HepG2 (cell line): Measurements from ENCODE around the gene CHRNB1. TPM values are rescaled to one million over a fixed set of nuclear protein-coding genes. Genes with fewer than 3 reads are reported as not detected.
A peak's percentile ranks its signal among the peaks of the same experiment; 100 is the strongest.

Source experiments
- ATF7 ChIP-seq, 2 experiments: fragments of 450-650 bp in 1 of 2; sonication (generic) in 1 of 2; formaldehyde crosslinking in 1 of 2; IDR thresholded peaks; 2 replicates each; pipeline versions ENCODE4 v1.4.0 to v1.6.1; 2016 to 2020; ENCODE audit warnings: antibody characterized with exemption in 1 of 2, mild to moderate bottlenecking in 1 of 2, missing genetic modification reagents in 1 of 2
- ELF3 ChIP-seq: IDR thresholded peaks from 2 replicates; pipeline ENCODE4 v1.6.1; 2016; ENCODE audit warnings: missing genetic modification reagents, missing compliant biosample characterization
- FOXA3 ChIP-seq: IDR thresholded peaks from 2 replicates; pipeline ENCODE4 v1.6.1; 2016; ENCODE audit warnings: missing genetic modification reagents, missing compliant biosample characterization
- GATAD2A ChIP-seq: IDR thresholded peaks from 2 replicates; pipeline ENCODE4 v1.6.1; 2016
- HDAC1 ChIP-seq: sonication (generic); formaldehyde crosslinking; IDR thresholded peaks from 2 replicates; pipeline ENCODE4 v1.5.1; 2020; ENCODE audit warnings: mild to moderate bottlenecking, missing genetic modification reagents
- MTA1 ChIP-seq: sonication (generic); formaldehyde crosslinking; IDR thresholded peaks from 2 replicates; pipeline ENCODE4 v1.4.0; 2020; ENCODE audit warnings: missing genetic modification reagents, mild to moderate bottlenecking, borderline replicate concordance
- NFIC ChIP-seq: IDR thresholded peaks from 2 replicates; pipeline ENCODE4 v1.6.1; 2012; ENCODE audit warnings: mild to moderate bottlenecking, low read length, inconsistent platforms
- NFRKB ChIP-seq: fragments of 450-650 bp; IDR thresholded peaks from 2 replicates; pipeline ENCODE4 v1.6.1; 2017
- PAX8 ChIP-seq: sonication (generic); formaldehyde crosslinking; IDR thresholded peaks from 2 replicates; pipeline ENCODE4 v1.8.0; 2022; ENCODE audit warnings: mild to moderate bottlenecking, missing genetic modification reagents, borderline replicate concordance
- PCBP1 ChIP-seq: fragments of 200-400 bp; formaldehyde crosslinking; IDR thresholded peaks from 2 replicates; pipeline ENCODE4 v1.6.1; 2017; ENCODE audit warnings: mild to moderate bottlenecking, low read depth, low read length, borderline replicate concordance
- POGZ ChIP-seq: sonication (generic); formaldehyde crosslinking; IDR thresholded peaks from 2 replicates; pipeline ENCODE4 v1.4.0; 2020; ENCODE audit warnings: mild to moderate bottlenecking, missing genetic modification reagents
- PTBP1 ChIP-seq: fragments of 200-400 bp; formaldehyde crosslinking; IDR thresholded peaks from 2 replicates; pipeline ENCODE4 v1.6.1; 2018; ENCODE audit warnings: low read length, low read depth; ENCODE audit not compliant: poor library complexity, severe bottlenecking
- RARA ChIP-seq: IDR thresholded peaks from 2 replicates; pipeline ENCODE4 v1.6.1; 2016; ENCODE audit warnings: missing genetic modification reagents, missing compliant biosample characterization
- REPIN1 ChIP-seq: sonication (generic); formaldehyde crosslinking; IDR thresholded peaks from 2 replicates; pipeline ENCODE4 v1.8.0; 2022; ENCODE audit warnings: missing genetic modification reagents, low read depth, mild to moderate bottlenecking, borderline replicate concordance
- SAFB2 ChIP-seq: sonication (generic); formaldehyde crosslinking; IDR thresholded peaks from 2 replicates; pipeline ENCODE4 v1.5.1; 2020; ENCODE audit warnings: missing genetic modification reagents, low read depth, mild to moderate bottlenecking, borderline replicate concordance
- TCF7 ChIP-seq: sonication (generic); IDR thresholded peaks from 2 replicates; pipeline ENCODE4 v1.6.1; 2016; ENCODE audit warnings: antibody characterized with exemption, low read depth
- TEAD3 ChIP-seq: optimal IDR thresholded peaks from 2 replicates; pipeline ENCODE3; 2016; ENCODE audit warnings: borderline replicate concordance
- ZBTB44 ChIP-seq: sonication (generic); formaldehyde crosslinking; IDR thresholded peaks from 2 replicates; pipeline ENCODE4 v1.4.0; 2020; ENCODE audit warnings: missing genetic modification reagents
- ZNF143 ChIP-seq: sonication (generic); formaldehyde crosslinking; IDR thresholded peaks from 2 replicates; pipeline ENCODE4 v1.4.0; 2020; ENCODE audit warnings: missing genetic modification reagents
- ZNF562 ChIP-seq: sonication (generic); formaldehyde crosslinking; IDR thresholded peaks from 2 replicates; pipeline ENCODE4 v1.8.0; 2022; ENCODE audit warnings: missing genetic modification reagents, borderline replicate concordance
- polyA plus RNA-seq, 8 experiments: library from polyadenylated mRNA; depleted of rRNA in 3 of 8; stranded (reverse) in 7 of 8; unstranded in 1 of 8; fragments of >200 nt; fragmentation: Illumina TruSeq in 4 of 8; extraction: Trizol in 4 of 8; gene quantifications; 2 replicates each; pipeline versions ENCODE4 v1.2.1 to v1.2.3, GENCODE V29; 2011 to 2016; ENCODE audit warnings: low read depth in 4 of 8, missing spikeins in 1 of 8, mixed read lengths in 1 of 8; ENCODE audit not compliant: insufficient read depth in 1 of 8
- total RNA-seq, 5 experiments: library from RNA; depleted of rRNA; stranded (reverse); fragments of >200 nt; fragmentation: Illumina TruSeq; extraction: Trizol; gene quantifications; 2 replicates each; pipeline ENCODE4 v1.2.3, GENCODE V29; 2016; ENCODE audit warnings: low read depth in 1 of 5
- TF ChIP-seq, protein P1 (sequence below): sonication (generic); formaldehyde crosslinking; IDR thresholded peaks from 2 replicates; pipeline ENCODE4 v1.9.0; 2021; ENCODE audit warnings: missing genetic modification reagents, borderline replicate concordance
- TF ChIP-seq, protein P2 (sequence below): conservative IDR thresholded peaks from 2 replicates; pipeline ENCODE4 v1.6.1; 2018; ENCODE audit warnings: missing genetic modification reagents
- TF ChIP-seq, protein P3 (sequence below): sonication (generic); formaldehyde crosslinking; IDR thresholded peaks from 2 replicates; pipeline ENCODE4 v1.8.0; 2022; ENCODE audit warnings: mild to moderate bottlenecking, missing genetic modification reagents, borderline replicate concordance

Gene CHRNB1
- total and polyA plus RNA-seq, 2 of the 13 experiments (the other 11 are each of a cell fraction or from before 2014, with no cell fraction given) = 5.4 to 33.7 TPM

- TF ChIP-seq, protein P1, sequence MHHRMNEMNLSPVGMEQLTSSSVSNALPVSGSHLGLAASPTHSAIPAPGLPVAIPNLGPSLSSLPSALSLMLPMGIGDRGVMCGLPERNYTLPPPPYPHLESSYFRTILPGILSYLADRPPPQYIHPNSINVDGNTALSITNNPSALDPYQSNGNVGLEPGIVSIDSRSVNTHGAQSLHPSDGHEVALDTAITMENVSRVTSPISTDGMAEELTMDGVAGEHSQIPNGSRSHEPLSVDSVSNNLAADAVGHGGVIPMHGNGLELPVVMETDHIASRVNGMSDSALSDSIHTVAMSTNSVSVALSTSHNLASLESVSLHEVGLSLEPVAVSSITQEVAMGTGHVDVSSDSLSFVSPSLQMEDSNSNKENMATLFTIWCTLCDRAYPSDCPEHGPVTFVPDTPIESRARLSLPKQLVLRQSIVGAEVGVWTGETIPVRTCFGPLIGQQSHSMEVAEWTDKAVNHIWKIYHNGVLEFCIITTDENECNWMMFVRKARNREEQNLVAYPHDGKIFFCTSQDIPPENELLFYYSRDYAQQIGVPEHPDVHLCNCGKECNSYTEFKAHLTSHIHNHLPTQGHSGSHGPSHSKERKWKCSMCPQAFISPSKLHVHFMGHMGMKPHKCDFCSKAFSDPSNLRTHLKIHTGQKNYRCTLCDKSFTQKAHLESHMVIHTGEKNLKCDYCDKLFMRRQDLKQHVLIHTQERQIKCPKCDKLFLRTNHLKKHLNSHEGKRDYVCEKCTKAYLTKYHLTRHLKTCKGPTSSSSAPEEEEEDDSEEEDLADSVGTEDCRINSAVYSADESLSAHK (CRISPR knock-in tag) = no peak
- TF ChIP-seq ELF3 (CRISPR knock-in tag) (peak; percentile 61), PTBP1 (no peak), ZBTB44 (CRISPR knock-in tag) (no peak), MTA1 (CRISPR knock-in tag) (peak; percentile 64; the same call in 1 of the 2 replicates), ZNF143 (no peak), TEAD3 (peak; percentile 36), RARA (CRISPR knock-in tag) (0 out of 2 replicates have a peak, but pooled peaks have one; percentile 38), HDAC1 (CRISPR knock-in tag) (0 out of 2 replicates have a peak, but pooled peaks have one; percentile 21), NFRKB (no peak), POGZ (CRISPR knock-in tag) (no peak), SAFB2 (CRISPR knock-in tag) (no peak), REPIN1 (CRISPR knock-in tag) (no peak), PCBP1 (no peak), NFIC (no peak), FOXA3 (CRISPR knock-in tag) (no peak; the same call in 1 of the 2 replicates), PAX8 (CRISPR knock-in tag) (0 out of 2 replicates have a peak, but pooled peaks have one; percentile 42), GATAD2A (peak; percentile 42; the same call in 1 of the 2 replicates), ZNF562 (no peak), TCF7 (no peak), ATF7 (IDR thresholded peaks at IDR 0.05) (no peak), ATF7 (CRISPR knock-in tag; IDR thresholded peaks at IDR 0.05) (peak; percentile 30; the same call in 1 of the 2 replicates)
- TF ChIP-seq, protein P2, sequence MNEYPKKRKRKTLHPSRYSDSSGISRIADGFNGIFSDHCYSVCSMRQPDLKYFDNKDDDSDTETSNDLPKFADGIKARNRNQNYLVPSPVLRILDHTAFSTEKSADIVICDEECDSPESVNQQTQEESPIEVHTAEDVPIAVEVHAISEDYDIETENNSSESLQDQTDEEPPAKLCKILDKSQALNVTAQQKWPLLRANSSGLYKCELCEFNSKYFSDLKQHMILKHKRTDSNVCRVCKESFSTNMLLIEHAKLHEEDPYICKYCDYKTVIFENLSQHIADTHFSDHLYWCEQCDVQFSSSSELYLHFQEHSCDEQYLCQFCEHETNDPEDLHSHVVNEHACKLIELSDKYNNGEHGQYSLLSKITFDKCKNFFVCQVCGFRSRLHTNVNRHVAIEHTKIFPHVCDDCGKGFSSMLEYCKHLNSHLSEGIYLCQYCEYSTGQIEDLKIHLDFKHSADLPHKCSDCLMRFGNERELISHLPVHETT (CRISPR knock-in tag) = no peak
- TF ChIP-seq, protein P3, sequence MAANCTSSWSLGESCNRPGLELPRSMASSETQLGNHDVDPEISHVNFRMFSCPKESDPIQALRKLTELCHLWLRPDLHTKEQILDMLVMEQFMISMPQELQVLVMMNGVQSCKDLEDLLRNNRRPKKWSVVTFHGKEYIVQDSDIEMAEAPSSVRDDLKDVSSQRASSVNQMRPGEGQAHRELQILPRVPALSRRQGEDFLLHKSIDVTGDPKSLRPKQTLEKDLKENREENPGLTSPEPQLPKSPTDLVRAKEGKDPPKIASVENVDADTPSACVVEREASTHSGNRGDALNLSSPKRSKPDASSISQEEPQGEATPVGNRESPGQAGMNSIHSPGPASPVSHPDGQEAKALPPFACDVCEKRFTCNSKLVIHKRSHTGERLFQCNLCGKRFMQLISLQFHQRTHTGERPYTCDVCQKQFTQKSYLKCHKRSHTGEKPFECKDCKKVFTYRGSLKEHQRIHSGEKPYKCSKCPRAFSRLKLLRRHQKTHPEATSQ (CRISPR knock-in tag) = no peak
Measured at GRCh38 chr17:7477392-7478275, 32.8 kb downstream of the CHRNB1 start (continued).
